Measurements from ENCODE around the gene FBXL20. TPM values are rescaled to one million over a fixed set of nuclear protein-coding genes. Genes with fewer than 3 reads are reported as not detected.
"Not testable (repeated sequence)": the region's sequence is repeated elsewhere in the genome, so short reads cannot be mapped to it uniquely, and the experiment has no call there.

Gene FBXL20
- total and polyA plus RNA-seq, 4 donors, result 3.2 to 31.7 (median 11.5) TPM

DNA sequence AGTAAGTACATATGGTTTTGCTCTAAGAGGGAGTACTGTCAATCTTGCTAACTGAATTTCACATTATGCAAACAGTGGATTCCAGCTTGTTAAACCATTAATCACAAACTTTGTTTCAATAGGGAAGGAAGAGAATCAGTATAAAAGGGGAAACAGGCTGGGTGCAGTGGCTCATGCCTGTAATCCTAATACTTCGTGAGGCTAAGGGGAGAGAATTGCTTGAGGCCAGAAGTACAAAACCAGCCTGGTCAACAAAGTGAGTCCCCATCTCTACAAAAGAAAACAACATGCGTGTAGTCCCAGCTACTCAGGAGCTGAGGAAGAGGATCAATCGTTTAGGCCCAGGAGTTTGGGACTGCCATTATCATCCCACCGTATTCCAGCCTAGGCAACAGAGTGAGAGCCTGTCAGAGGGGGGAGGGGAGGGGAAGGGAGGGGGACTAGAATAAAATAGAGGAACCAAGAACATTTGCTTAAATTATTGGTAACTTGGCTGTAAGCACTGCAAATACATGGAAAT is 65.7 kb downstream of the FBXL20 start:
- DNase-seq (peak in 2 of 3 donors; percentile 10 to 13), ATAC-seq (ENCODE audit: insufficient read depth, low FRiP score) (no peak)
- TF ChIP-seq, protein P1, sequence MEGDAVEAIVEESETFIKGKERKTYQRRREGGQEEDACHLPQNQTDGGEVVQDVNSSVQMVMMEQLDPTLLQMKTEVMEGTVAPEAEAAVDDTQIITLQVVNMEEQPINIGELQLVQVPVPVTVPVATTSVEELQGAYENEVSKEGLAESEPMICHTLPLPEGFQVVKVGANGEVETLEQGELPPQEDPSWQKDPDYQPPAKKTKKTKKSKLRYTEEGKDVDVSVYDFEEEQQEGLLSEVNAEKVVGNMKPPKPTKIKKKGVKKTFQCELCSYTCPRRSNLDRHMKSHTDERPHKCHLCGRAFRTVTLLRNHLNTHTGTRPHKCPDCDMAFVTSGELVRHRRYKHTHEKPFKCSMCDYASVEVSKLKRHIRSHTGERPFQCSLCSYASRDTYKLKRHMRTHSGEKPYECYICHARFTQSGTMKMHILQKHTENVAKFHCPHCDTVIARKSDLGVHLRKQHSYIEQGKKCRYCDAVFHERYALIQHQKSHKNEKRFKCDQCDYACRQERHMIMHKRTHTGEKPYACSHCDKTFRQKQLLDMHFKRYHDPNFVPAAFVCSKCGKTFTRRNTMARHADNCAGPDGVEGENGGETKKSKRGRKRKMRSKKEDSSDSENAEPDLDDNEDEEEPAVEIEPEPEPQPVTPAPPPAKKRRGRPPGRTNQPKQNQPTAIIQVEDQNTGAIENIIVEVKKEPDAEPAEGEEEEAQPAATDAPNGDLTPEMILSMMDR (IDR thresholded peaks at IDR 0.05; ENCODE audit: control extremely low read depth, extremely low read depth), result no peak
- Histone ChIP-seq H3K27me3 (ENCODE audit: control insufficient read depth in 3 of 3, insufficient read depth in 3 of 3, low read length in 2 of 3) (no peaks in the 10 kb centered on the region), H3K9me3 (ENCODE audit: control insufficient read depth in 4 of 4, insufficient read depth in 3 of 4, low read length in 3 of 4) (no peaks in the 10 kb centered on the region), H3K4me3 (no peak overlapping the region), H3K27ac (ENCODE audit: low read depth in 1 of 2, low read length in 1 of 2) (peak overlapping the region; percentile 18 to 67), H3K36me3 (ENCODE audit: control insufficient read depth in 4 of 4, insufficient read depth in 4 of 4, low read length in 4 of 4) (no peaks in the 10 kb centered on the region), H3K4me1 (ENCODE audit: control insufficient read depth in 5 of 5, insufficient read depth in 5 of 5, low read length in 5 of 5) (peaks cover 0 to 27% (median 0%) of the 10 kb centered on the region in 5 donors), H3K9ac (ENCODE audit: insufficient read depth in 1 of 2, low read length in 2 of 2) (no peak overlapping the region)
- 29 to 71% methylated on average over 4 of the region's 4 CpGs for WGBS, 2 donors

DNA sequence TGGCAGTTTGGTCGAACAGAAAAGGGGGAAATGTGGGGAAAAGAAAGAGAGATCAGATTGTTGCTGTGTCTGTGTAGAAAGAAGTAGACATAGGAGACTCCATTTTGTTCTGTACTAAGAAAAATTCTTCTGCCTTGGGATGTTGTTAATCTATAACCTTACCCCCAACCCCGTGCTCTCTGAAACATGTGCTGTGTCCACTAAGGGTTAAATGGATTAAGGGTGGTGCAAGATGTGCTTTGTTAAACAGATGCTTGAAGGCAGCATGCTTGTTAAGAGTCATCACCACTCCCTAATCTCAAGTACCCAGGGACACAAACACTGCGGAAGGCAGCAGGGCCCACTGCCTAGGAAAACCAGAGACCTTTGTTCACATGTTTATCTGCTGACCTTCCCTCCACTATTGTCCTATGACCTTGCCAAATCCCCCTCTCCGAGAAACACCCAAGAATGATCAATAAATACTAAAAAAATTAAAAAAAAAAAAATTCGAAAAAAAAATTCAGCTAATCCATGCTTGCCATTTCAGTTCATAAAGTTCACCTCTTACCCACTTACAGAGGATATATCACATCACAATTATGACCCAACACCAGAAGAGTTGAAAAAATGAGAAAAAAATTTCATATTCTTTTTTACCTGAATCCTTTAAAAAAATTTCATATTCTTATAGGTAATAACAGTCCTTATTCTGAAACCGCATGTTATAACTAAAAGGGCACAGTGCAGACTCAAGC is 67.2 kb downstream of the FBXL20 start:
- not testable (repeated sequence) for H3K9ac ChIP-seq (ENCODE audit: insufficient read depth in 1 of 2, low read length in 2 of 2); H3K9me3 ChIP-seq (ENCODE audit: control insufficient read depth in 4 of 4, insufficient read depth in 3 of 4, low read length in 3 of 4); H3K4me3 ChIP-seq; H3K27me3 ChIP-seq (ENCODE audit: control insufficient read depth in 3 of 3, insufficient read depth in 3 of 3, low read length in 2 of 3); H3K27ac ChIP-seq (ENCODE audit: low read depth in 1 of 2, low read length in 1 of 2); H3K36me3 ChIP-seq (ENCODE audit: control insufficient read depth in 4 of 4, insufficient read depth in 4 of 4, low read length in 4 of 4); ATAC-seq (ENCODE audit: insufficient read depth, low FRiP score); DNase-seq
- 74 to 81% methylated on average over 5 of the region's 6 CpGs for WGBS, 2 donors
- H3K4me1 ChIP-seq (ENCODE audit: control insufficient read depth in 5 of 5, insufficient read depth in 5 of 5, low read length in 5 of 5), result peaks cover 0 to 24% (median 0%) of the 10 kb centered on the region in 5 donors

DNA sequence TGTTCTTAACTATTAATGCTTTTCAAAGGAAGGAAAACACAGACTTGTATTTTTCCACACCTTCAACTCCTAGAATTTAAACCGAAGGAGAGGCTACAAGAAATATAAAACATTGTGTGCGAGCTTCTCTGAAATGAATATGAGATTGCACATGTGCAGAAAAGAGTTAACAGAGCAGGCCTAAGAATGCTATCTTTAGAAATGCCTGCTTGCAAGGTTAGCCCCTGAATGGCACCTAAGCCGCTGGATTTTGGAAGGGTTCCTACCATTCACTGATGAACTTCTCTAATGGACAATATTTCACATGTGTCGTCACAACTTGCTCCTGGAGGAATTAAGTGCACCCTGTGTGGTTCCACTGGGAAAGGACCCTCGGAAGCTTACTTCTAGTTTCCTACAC is 69.3 kb downstream of the FBXL20 start:
- Histone ChIP-seq H3K9me3 (ENCODE audit: control insufficient read depth in 4 of 4, insufficient read depth in 3 of 4, low read length in 3 of 4) (no peaks in the 10 kb centered on the region), H3K4me1 (ENCODE audit: control insufficient read depth in 5 of 5, insufficient read depth in 5 of 5, low read length in 5 of 5) (peaks cover 0 to 23% (median 0%) of the 10 kb centered on the region in 5 donors), H3K4me3 (no peak overlapping the region), H3K36me3 (ENCODE audit: control insufficient read depth in 4 of 4, insufficient read depth in 4 of 4, low read length in 4 of 4) (no peaks in the 10 kb centered on the region), H3K27me3 (ENCODE audit: control insufficient read depth in 3 of 3, insufficient read depth in 3 of 3, low read length in 2 of 3) (no peaks in the 10 kb centered on the region), H3K9ac (ENCODE audit: insufficient read depth in 1 of 2, low read length in 2 of 2) (no peak overlapping the region), H3K27ac (ENCODE audit: low read depth in 1 of 2, low read length in 1 of 2) (no peak overlapping the region)
- DNase-seq, result no peak
- WGBS, 2 donors, result 95 to 96% methylated on average over 5 of the region's 5 CpGs
- TF ChIP-seq, protein P1 (IDR thresholded peaks at IDR 0.05; ENCODE audit: control extremely low read depth, extremely low read depth), result no peak
- ATAC-seq (ENCODE audit: insufficient read depth, low FRiP score), result no peak

DNA sequence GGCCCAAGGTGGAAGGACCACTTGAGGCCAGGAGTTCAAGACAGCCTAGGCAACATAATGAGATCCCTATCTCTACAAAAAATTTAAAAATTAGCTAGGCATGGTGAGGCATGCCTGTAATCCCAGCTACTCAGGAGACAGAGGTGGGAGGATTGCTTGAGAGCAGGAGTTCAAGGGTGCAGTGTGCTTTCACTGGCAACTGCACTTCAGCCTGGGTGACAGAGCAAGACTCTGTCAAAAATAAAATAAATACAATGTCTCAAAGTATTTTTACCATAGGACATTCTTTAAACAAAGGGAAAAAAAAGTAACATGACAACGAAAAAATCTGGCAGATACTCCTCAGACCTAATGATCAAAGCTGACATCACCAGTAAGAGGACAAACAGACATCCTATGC is 72.6 kb downstream of the FBXL20 start:
- Histone ChIP-seq H3K9ac (ENCODE audit: insufficient read depth in 1 of 2, low read length in 2 of 2) (no peak overlapping the region), H3K36me3 (ENCODE audit: control insufficient read depth in 4 of 4, insufficient read depth in 4 of 4, low read length in 4 of 4) (peaks cover 0 to 3% (median 0%) of the 10 kb centered on the region in 4 donors), H3K27me3 (ENCODE audit: control insufficient read depth in 3 of 3, insufficient read depth in 3 of 3, low read length in 2 of 3) (no peaks in the 10 kb centered on the region), H3K4me3 (no peak overlapping the region), H3K4me1 (ENCODE audit: control insufficient read depth in 5 of 5, insufficient read depth in 5 of 5, low read length in 5 of 5) (peaks cover 0 to 10% (median 0%) of the 10 kb centered on the region in 5 donors), H3K9me3 (ENCODE audit: control insufficient read depth in 4 of 4, insufficient read depth in 3 of 4, low read length in 3 of 4) (no peaks in the 10 kb centered on the region), H3K27ac (ENCODE audit: low read depth in 1 of 2, low read length in 1 of 2) (no peak overlapping the region)
- 46 to 85% methylated on average over 1 of the region's 1 CpG for WGBS, 2 donors
- no peak for DNase-seq
- TF ChIP-seq, protein P1 (IDR thresholded peaks at IDR 0.05; ENCODE audit: control extremely low read depth, extremely low read depth), result no peak
- no peak for ATAC-seq (ENCODE audit: insufficient read depth, low FRiP score)
